HEK293 (cell line): ENCODE results near the gene LHFPL2.

Experiments
- CTCF ChIA-PET: fragments of 350-600 bp; formaldehyde crosslinking; extraction: SDS; loops from one replicate; lab custom pipeline; 2021; ENCODE audit warnings: antibody characterized with exemption; lab: Yijun Ruan, JAX
- POLR2A ChIA-PET: fragments of 300-600 bp; formaldehyde crosslinking; extraction: SDS; loops from one replicate; lab custom pipeline; 2020; ENCODE audit warnings: antibody characterized with exemption, inconsistent platforms; lab: Yijun Ruan, JAX
- H3K27ac ChIP-seq: fragments of 200-500 bp; sonication (Bioruptor generic); 2 replicates; pipeline ENCODE4 v1.5.1; 2014; ENCODE audit warnings: low read depth, low read length, control low read depth, inconsistent platforms; ENCODE audit errors: extremely low read depth
- H3K36me3 ChIP-seq, 2 experiments: fragments of 200-500 bp in 1 of 2; sonication (Bioruptor generic) in 1 of 2; 1 replicate in 1 of 2; 2 replicates in 1 of 2; pipeline ENCODE4 v1.5.1; 2014 to 2017; ENCODE audit warnings: inconsistent platforms in 2 of 2, low read length in 2 of 2; ENCODE audit not compliant: control insufficient read depth in 2 of 2, insufficient read depth in 1 of 2
- H3K4me1 ChIP-seq: fragments of 200-500 bp; sonication (Bioruptor generic); 2 replicates; pipeline ENCODE4 v1.5.1; 2014; ENCODE audit warnings: mild to moderate bottlenecking, low read length, inconsistent platforms; ENCODE audit not compliant: control insufficient read depth, insufficient read depth
- H3K4me3 ChIP-seq: 2 replicates; pipeline ENCODE4 v1.5.1; 2011; ENCODE audit warnings: low read depth, mild to moderate bottlenecking, control low read depth, low read length, moderate library complexity
- H3K9me3 ChIP-seq: fragments of 200-500 bp; sonication (Bioruptor generic); 2 replicates; pipeline ENCODE4 v1.5.1; 2014; ENCODE audit warnings: low read depth, low read length, inconsistent platforms; ENCODE audit not compliant: control insufficient read depth, insufficient read depth
- BCL6B ChIP-seq: fragments of 450-650 bp; formaldehyde crosslinking; IDR thresholded peaks from 2 replicates; pipeline ENCODE4 v1.5.1; 2017; ENCODE audit warnings: missing biosample characterization, missing genetic modification characterization
- GLI2 ChIP-seq: fragments of 450-650 bp; formaldehyde crosslinking; IDR thresholded peaks from 2 replicates; pipeline ENCODE4; 2017; ENCODE audit warnings: missing biosample characterization, missing genetic modification characterization, low read depth, borderline replicate concordance
- SCRT2 ChIP-seq: fragments of 450-650 bp; formaldehyde crosslinking; IDR thresholded peaks from 2 replicates; pipeline ENCODE4 v1.5.1; 2016; ENCODE audit warnings: missing biosample characterization, missing genetic modification characterization
- TCF7L2 ChIP-seq: IDR thresholded peaks from 2 replicates; pipeline ENCODE4 v1.6.1; 2011; ENCODE audit warnings: low read depth, mild to moderate bottlenecking, inconsistent platforms, low read length, moderate library complexity, borderline replicate concordance
- ZBTB48 ChIP-seq: fragments of 450-650 bp; formaldehyde crosslinking; IDR thresholded peaks from 2 replicates; pipeline ENCODE4 v1.5.1; 2016; ENCODE audit warnings: missing biosample characterization, missing genetic modification characterization
- ZNF18 ChIP-seq: fragments of 450-650 bp; formaldehyde crosslinking; IDR thresholded peaks from 2 replicates; pipeline ENCODE4 v1.5.1; 2016; ENCODE audit warnings: missing biosample characterization, missing genetic modification characterization
- ZNF214 ChIP-seq: fragments of 450-650 bp; formaldehyde crosslinking; IDR thresholded peaks from 2 replicates; pipeline ENCODE4 v1.5.1; 2017; ENCODE audit warnings: missing biosample characterization, mild to moderate bottlenecking, missing genetic modification characterization, borderline replicate concordance
- ZNF292 ChIP-seq: fragments of 450-650 bp; formaldehyde crosslinking; IDR thresholded peaks from 2 replicates; pipeline ENCODE4 v1.5.1; 2016; ENCODE audit warnings: low read depth, missing biosample characterization, missing genetic modification characterization, borderline replicate concordance
- ZNF449 ChIP-seq: fragments of 450-650 bp; formaldehyde crosslinking; IDR thresholded peaks from 2 replicates; pipeline ENCODE4 v1.5.1; 2017; ENCODE audit warnings: missing biosample characterization, mild to moderate bottlenecking, missing genetic modification characterization, moderate library complexity
- ZNF473 ChIP-seq: fragments of 450-650 bp; formaldehyde crosslinking; IDR thresholded peaks from 2 replicates; pipeline ENCODE4 v1.5.1; 2017; ENCODE audit warnings: missing biosample characterization, missing genetic modification characterization
- TF ChIP-seq, protein P1 (sequence below): fragments of 450-650 bp; formaldehyde crosslinking; IDR thresholded peaks from 2 replicates; pipeline ENCODE4 v1.5.1; 2016; ENCODE audit warnings: missing biosample characterization, missing genetic modification characterization, borderline replicate concordance

LHFPL2 gene

GRCh38 chr5:78555870-78556269, 92.7 kb downstream of the LHFPL2 start:
- Histone ChIP-seq H3K4me1 (0 out of 2 replicates have a peak, but pooled peaks cover 2% of the 10 kb centered on the region), H3K4me3 (no peak overlapping the region), H3K9me3 (no peaks in the 10 kb centered on the region), H3K36me3 (no peaks in the 10 kb centered on the region), H3K27ac (no peak overlapping the region)
- no peak for TF ChIP-seq ZNF18
- POLR2A ChIA-PET: no interaction called here
- CTCF ChIA-PET: no interaction called here

DNA sequence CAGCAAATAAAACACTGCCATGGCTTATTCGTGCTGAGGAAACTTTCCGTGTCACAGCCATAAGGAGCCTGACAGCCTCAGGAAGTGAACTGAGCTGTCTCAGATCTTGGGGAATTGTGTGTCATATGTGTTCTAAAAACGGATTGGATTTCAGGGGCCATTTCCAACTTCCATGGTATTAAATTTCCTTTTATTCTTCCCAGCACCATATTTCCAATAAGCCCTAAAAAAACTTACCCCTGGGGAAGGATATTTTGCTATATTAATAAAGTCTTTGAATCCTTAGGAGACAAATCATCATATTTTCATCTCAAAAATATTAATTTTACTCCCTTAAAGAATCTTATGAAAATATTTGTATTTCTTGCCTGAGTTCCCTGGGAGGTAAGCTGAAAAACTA, 93.9 kb downstream of the LHFPL2 start:
- TF ChIP-seq, protein P1, sequence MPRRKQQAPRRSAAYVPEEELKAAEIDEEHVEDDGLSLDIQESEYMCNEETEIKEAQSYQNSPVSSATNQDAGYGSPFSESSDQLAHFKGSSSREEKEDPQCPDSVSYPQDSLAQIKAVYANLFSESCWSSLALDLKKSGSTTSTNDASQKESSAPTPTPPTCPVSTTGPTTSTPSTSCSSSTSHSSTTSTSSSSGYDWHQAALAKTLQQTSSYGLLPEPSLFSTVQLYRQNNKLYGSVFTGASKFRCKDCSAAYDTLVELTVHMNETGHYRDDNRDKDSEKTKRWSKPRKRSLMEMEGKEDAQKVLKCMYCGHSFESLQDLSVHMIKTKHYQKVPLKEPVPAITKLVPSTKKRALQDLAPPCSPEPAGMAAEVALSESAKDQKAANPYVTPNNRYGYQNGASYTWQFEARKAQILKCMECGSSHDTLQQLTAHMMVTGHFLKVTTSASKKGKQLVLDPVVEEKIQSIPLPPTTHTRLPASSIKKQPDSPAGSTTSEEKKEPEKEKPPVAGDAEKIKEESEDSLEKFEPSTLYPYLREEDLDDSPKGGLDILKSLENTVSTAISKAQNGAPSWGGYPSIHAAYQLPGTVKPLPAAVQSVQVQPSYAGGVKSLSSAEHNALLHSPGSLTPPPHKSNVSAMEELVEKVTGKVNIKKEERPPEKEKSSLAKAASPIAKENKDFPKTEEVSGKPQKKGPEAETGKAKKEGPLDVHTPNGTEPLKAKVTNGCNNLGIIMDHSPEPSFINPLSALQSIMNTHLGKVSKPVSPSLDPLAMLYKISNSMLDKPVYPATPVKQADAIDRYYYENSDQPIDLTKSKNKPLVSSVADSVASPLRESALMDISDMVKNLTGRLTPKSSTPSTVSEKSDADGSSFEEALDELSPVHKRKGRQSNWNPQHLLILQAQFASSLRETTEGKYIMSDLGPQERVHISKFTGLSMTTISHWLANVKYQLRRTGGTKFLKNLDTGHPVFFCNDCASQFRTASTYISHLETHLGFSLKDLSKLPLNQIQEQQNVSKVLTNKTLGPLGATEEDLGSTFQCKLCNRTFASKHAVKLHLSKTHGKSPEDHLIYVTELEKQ (tag by site-specific recombination): no peak
- no peak for TF ChIP-seq GLI2 (tag by site-specific recombination)
- no peak for TF ChIP-seq ZNF449 (tag by site-specific recombination)
- no peak for TF ChIP-seq ZNF473 (tag by site-specific recombination)
- no peak for TF ChIP-seq TCF7L2
- no peak for TF ChIP-seq ZNF18
- TF ChIP-seq ZNF214 (tag by site-specific recombination): no peak
- TF ChIP-seq ZNF292: no peak
- TF ChIP-seq SCRT2 (tag by site-specific recombination): no peak
- no peak for TF ChIP-seq ZBTB48 (tag by site-specific recombination)
- TF ChIP-seq BCL6B (tag by site-specific recombination): no peak
- H3K27ac ChIP-seq: no peak overlapping the region
- H3K36me3 ChIP-seq: no peaks in the 10 kb centered on the region
- H3K4me3 ChIP-seq: no peak overlapping the region
- peaks cover 2% of the 10 kb centered on the region; the same call in 1 of the 2 replicates for H3K9me3 ChIP-seq
- CTCF ChIA-PET: no interaction called here
- POLR2A ChIA-PET: no interaction called here
- no peaks in the 10 kb centered on the region for H3K4me1 ChIP-seq
